Panc1 (cell line): ENCODE results near the gene SMYD4. TPM values are rescaled to one million over a fixed set of nuclear protein-coding genes. Genes with fewer than 3 reads are reported as not detected.

Experiments
- ATAC-seq: fragments of 200-7000 bp; cut with Tn5 transposase; 2 replicates; pipeline ENCODE4 v1.9.1; 2020; ENCODE audit warnings: mild to moderate bottlenecking, moderate library complexity
- BruUV-seq: library from RNA; stranded (reverse); fragments of 400-500 nt; replicated peaks from 2 replicates; lab custom pipeline; 2021; lab: Mats Ljungman, UMichigan
- CTCF ChIA-PET: fragments of 300-600 bp; sonication (Branson Sonifier 250); formaldehyde crosslinking; loops from one replicate; lab custom pipeline; 2022; ENCODE audit warnings: antibody characterized with exemption; lab: Charles Lee
- POLR2A ChIA-PET: fragments of 300-600 bp; sonication (Branson Sonifier 250); formaldehyde crosslinking; loops from one replicate; lab custom pipeline; 2022; ENCODE audit warnings: antibody characterized with exemption; lab: Charles Lee
- DNase-seq: peaks from one replicate; pipeline ENCODE4 v3.0.0-alpha.2; 2010; ENCODE audit warnings: low read depth, low spot score
- H3K27ac ChIP-seq: 2 replicates; pipeline ENCODE4 v1.5.1; 2011; ENCODE audit warnings: mild to moderate bottlenecking, low read length, inconsistent platforms
- H3K27me3 ChIP-seq: fragments of 200-500 bp; sonication (Bioruptor generic); 2 replicates; pipeline ENCODE4 v1.6.0; 2014; ENCODE audit warnings: low read length, inconsistent platforms; ENCODE audit not compliant: control insufficient read depth, insufficient read depth
- H3K36me3 ChIP-seq: fragments of 200-500 bp; sonication (Bioruptor generic); 2 replicates; pipeline ENCODE4 v1.5.1; 2014; ENCODE audit warnings: inconsistent platforms, mild to moderate bottlenecking, low read length, moderate library complexity; ENCODE audit not compliant: control insufficient read depth, insufficient read depth
- H3K4me1 ChIP-seq: 2 replicates; pipeline ENCODE4 v1.5.1; 2011; ENCODE audit warnings: inconsistent platforms, mild to moderate bottlenecking, low read length, moderate library complexity; ENCODE audit not compliant: control insufficient read depth, insufficient read depth
- H3K4me3 ChIP-seq, 2 experiments: 2 replicates each; pipeline ENCODE4 v1.5.1; 2011 to 2012; ENCODE audit warnings: low read depth in 2 of 2, low read length in 2 of 2, mild to moderate bottlenecking in 2 of 2, inconsistent platforms in 1 of 2, moderate library complexity in 1 of 2
- H3K9me3 ChIP-seq: fragments of 200-500 bp; sonication (Bioruptor generic); 2 replicates; pipeline ENCODE4 v1.5.1; 2014; ENCODE audit warnings: low read depth, mild to moderate bottlenecking, inconsistent platforms, low read length, moderate library complexity; ENCODE audit not compliant: control insufficient read depth, insufficient read depth
- POLR2AphosphoS5 ChIP-seq: IDR thresholded peaks from 2 replicates; pipeline ENCODE4 v1.6.1; 2012; ENCODE audit warnings: mild to moderate bottlenecking, low read depth, low read length, moderate library complexity
- SIN3A ChIP-seq: IDR thresholded peaks from 2 replicates; pipeline ENCODE4 v1.6.1; 2012; ENCODE audit warnings: low read depth, mild to moderate bottlenecking, low read length, moderate library complexity, borderline replicate concordance; ENCODE audit not compliant: insufficient read depth
- TCF7L2 ChIP-seq: IDR thresholded peaks from 2 replicates; pipeline ENCODE4 v1.6.1; 2011; ENCODE audit warnings: mild to moderate bottlenecking, low read depth, low read length, inconsistent platforms
- in situ Hi-C: cut with HindIII; loops from 2 replicates; pipeline ENCODE4 v1.10.0; 2016; ENCODE audit warnings: low sequenced_read_pairs, low pct_unique_long_range_greater_than_20kb
- intact Hi-C: fragments of 100-400 bp; cut with micrococcal nuclease; formaldehyde crosslinking; loops from one replicate; pipeline ENCODE4 v1.10.0; 2022; ENCODE audit not compliant: unreplicated experiment
- total RNA-seq: library from RNA; stranded (reverse); gene quantifications from one replicate; pipeline ENCODE4 v1.2.1, GENCODE V29; 2021; ENCODE audit not compliant: unreplicated experiment
- TF ChIP-seq, protein P1 (sequence below), 2 experiments: IDR thresholded peaks; 2 replicates each; pipeline ENCODE4 v1.6.1; 2011 to 2012; ENCODE audit warnings: low read depth in 2 of 2, control low read depth in 1 of 2, low read length in 1 of 2, mild to moderate bottlenecking in 1 of 2, moderate library complexity in 1 of 2; ENCODE audit not compliant: insufficient read depth in 1 of 2
- TF ChIP-seq, protein P2 (sequence below): fragments of 450-650 bp; IDR thresholded peaks from 2 replicates; pipeline ENCODE4 v1.5.1; 2017; ENCODE audit warnings: mild to moderate bottlenecking

The SMYD4 gene
- total RNA-seq, 1 experiment from 2014 or later, result 17.1 TPM

DNA sequence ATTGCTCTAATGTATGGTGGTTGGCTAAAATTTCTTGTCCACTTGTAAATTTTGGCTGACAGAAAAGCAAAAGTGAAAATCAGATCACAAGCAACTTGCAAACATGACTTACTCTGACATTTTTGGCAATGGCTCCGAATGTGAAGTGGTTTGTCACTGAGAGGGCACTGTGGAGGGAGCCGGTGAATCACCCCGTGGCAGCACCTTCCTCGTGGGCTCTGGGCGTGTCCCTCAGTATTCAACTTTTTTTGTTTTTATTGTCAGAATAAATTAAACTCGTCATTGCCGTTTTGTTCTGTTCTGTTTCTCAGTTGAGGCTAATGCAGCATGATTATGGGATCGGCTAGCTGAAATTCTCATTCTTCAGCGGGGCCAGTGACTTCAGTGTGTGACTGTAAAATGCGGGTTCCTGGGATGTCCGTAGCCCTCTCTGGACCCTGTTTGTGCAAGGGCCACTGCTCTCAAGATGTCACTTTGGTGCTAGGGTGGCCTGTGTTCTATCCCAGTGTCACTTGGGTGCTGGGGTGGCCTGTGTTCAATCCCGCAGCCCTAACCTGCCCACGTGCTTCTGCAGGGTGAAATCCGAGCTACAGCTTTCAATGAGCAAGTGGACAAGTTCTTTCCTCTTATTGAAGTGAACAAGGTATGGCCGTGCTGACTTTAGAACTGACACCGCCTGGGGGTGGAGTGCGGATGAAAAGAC, 48.9 kb upstream of the SMYD4 start:
- H3K27ac ChIP-seq, result no peak overlapping the region
- H3K4me3 ChIP-seq, result no peak overlapping the region
- no TSS peak for BruUV-seq
- TF ChIP-seq, protein P1, sequence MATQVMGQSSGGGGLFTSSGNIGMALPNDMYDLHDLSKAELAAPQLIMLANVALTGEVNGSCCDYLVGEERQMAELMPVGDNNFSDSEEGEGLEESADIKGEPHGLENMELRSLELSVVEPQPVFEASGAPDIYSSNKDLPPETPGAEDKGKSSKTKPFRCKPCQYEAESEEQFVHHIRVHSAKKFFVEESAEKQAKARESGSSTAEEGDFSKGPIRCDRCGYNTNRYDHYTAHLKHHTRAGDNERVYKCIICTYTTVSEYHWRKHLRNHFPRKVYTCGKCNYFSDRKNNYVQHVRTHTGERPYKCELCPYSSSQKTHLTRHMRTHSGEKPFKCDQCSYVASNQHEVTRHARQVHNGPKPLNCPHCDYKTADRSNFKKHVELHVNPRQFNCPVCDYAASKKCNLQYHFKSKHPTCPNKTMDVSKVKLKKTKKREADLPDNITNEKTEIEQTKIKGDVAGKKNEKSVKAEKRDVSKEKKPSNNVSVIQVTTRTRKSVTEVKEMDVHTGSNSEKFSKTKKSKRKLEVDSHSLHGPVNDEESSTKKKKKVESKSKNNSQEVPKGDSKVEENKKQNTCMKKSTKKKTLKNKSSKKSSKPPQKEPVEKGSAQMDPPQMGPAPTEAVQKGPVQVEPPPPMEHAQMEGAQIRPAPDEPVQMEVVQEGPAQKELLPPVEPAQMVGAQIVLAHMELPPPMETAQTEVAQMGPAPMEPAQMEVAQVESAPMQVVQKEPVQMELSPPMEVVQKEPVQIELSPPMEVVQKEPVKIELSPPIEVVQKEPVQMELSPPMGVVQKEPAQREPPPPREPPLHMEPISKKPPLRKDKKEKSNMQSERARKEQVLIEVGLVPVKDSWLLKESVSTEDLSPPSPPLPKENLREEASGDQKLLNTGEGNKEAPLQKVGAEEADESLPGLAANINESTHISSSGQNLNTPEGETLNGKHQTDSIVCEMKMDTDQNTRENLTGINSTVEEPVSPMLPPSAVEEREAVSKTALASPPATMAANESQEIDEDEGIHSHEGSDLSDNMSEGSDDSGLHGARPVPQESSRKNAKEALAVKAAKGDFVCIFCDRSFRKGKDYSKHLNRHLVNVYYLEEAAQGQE (IDR thresholded peaks at IDR 0.05; ENCODE audit: insufficient read depth in 1 of 2, low read depth in 2 of 2, low read length in 1 of 2), result no peak
- TF ChIP-seq SIN3A, result no peak
- TF ChIP-seq, protein P2, sequence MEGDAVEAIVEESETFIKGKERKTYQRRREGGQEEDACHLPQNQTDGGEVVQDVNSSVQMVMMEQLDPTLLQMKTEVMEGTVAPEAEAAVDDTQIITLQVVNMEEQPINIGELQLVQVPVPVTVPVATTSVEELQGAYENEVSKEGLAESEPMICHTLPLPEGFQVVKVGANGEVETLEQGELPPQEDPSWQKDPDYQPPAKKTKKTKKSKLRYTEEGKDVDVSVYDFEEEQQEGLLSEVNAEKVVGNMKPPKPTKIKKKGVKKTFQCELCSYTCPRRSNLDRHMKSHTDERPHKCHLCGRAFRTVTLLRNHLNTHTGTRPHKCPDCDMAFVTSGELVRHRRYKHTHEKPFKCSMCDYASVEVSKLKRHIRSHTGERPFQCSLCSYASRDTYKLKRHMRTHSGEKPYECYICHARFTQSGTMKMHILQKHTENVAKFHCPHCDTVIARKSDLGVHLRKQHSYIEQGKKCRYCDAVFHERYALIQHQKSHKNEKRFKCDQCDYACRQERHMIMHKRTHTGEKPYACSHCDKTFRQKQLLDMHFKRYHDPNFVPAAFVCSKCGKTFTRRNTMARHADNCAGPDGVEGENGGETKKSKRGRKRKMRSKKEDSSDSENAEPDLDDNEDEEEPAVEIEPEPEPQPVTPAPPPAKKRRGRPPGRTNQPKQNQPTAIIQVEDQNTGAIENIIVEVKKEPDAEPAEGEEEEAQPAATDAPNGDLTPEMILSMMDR, result no peak
- no peak for TF ChIP-seq POLR2AphosphoS5
- TF ChIP-seq TCF7L2, result no peak
- H3K36me3 ChIP-seq, result peaks cover 17% of the 10 kb centered on the region
- DNase-seq (no peak), ATAC-seq (no peak)
- no peaks in the 10 kb centered on the region for H3K4me1 ChIP-seq
- ChIA-PET CTCF (no interaction called here), POLR2A (no interaction called here)
- H3K27me3 ChIP-seq, result no peaks in the 10 kb centered on the region
- in situ Hi-C loops (no loop called here), intact Hi-C loops (no loop called here)
- H3K9me3 ChIP-seq, result no peaks in the 10 kb centered on the region

DNA sequence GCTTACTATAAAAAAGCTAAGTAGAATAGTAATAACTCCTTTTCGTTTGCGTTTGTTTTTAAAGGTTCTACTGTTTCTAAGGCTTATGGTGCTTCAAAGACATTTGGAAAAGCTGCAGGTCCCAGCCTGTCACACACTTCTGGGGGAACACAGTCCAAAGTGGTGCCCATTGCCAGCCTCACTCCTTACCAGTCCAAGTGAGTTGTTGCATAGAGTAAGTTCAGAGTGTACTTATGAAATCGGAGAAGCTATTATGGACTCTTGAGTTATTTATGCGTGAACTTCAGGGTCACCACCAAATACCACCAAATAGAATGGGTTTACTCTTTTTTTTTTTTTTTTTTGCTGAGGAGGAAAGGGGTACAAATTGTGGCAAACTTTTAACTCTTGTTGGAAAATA, 45.9 kb upstream of the SMYD4 start:
- Histone ChIP-seq H3K27me3 (no peaks in the 10 kb centered on the region), H3K4me1 (no peaks in the 10 kb centered on the region), H3K4me3 (no peak overlapping the region), H3K9me3 (no peaks in the 10 kb centered on the region), H3K27ac (no peak overlapping the region), H3K36me3 (peaks cover 13% of the 10 kb centered on the region)
- no TSS peak for BruUV-seq
- in situ Hi-C loops (no loop called here), intact Hi-C loops (no loop called here)
- no peak for ATAC-seq
- TF ChIP-seq, protein P2, result no peak
- no peak for TF ChIP-seq POLR2AphosphoS5
- no peak for TF ChIP-seq TCF7L2
- TF ChIP-seq, protein P1 (IDR thresholded peaks at IDR 0.05; ENCODE audit: insufficient read depth in 1 of 2, low read depth in 2 of 2, low read length in 1 of 2), result no peak
- TF ChIP-seq SIN3A, result no peak
- ChIA-PET CTCF (interaction anchor here (0.6 kb wide), 1 partner anchor 402 kb away, joined by 7 read pairs; no protein-coding TSS in a partner anchor), POLR2A (no interaction called here)
- no peak for DNase-seq
